OCI-LY1 (cell line): Measurements from ENCODE around the gene SIX2.

Source experiments
- H2AFZ ChIP-seq: fragments of 200-600 bp; sonication (generic), shearing (Covaris generic); 2 replicates; pipeline ENCODE4 v1.6.0; 2014; ENCODE audit warnings: antibody characterized with exemption, mild to moderate bottlenecking, low read length
- H3F3A ChIP-seq: fragments of 200-600 bp; sonication (generic), shearing (Covaris generic); 2 replicates; pipeline ENCODE4 v1.6.0; 2014; ENCODE audit warnings: mild to moderate bottlenecking, antibody characterized with exemption, low read length, moderate library complexity; ENCODE audit not compliant: insufficient read depth
- H3K27ac ChIP-seq: fragments of 200-600 bp; sonication (generic); 2 replicates; pipeline ENCODE4 v1.5.1; 2014; ENCODE audit warnings: low read length, mixed run types, mild to moderate bottlenecking, low read depth; ENCODE audit not compliant: poor library complexity, severe bottlenecking
- H3K27me3 ChIP-seq: fragments of 200-600 bp; sonication (generic); 2 replicates; pipeline ENCODE4 v1.6.0; 2014; ENCODE audit warnings: antibody characterized with exemption, mild to moderate bottlenecking, low read length, moderate library complexity; ENCODE audit not compliant: insufficient read depth
- H3K36me3 ChIP-seq: fragments of 200-600 bp; sonication (generic); 2 replicates; pipeline ENCODE4 v1.6.1; 2014; ENCODE audit warnings: mild to moderate bottlenecking, antibody characterized with exemption, low read length, moderate library complexity, mixed read lengths; ENCODE audit not compliant: insufficient read depth
- H3K4me1 ChIP-seq: fragments of 200-600 bp; sonication (generic); 2 replicates; pipeline ENCODE4 v1.5.1; 2014; ENCODE audit warnings: mild to moderate bottlenecking, low read length, moderate library complexity; ENCODE audit not compliant: insufficient read depth, severe bottlenecking
- H3K4me2 ChIP-seq: fragments of 200-600 bp; sonication (generic), shearing (Covaris generic); 2 replicates; pipeline ENCODE4 v1.6.1; 2014; ENCODE audit warnings: low read length
- H3K4me3 ChIP-seq: fragments of 200-600 bp; sonication (generic); 2 replicates; pipeline ENCODE4 v1.5.1; 2014; ENCODE audit warnings: low read length, low read depth, mild to moderate bottlenecking, mixed read lengths; ENCODE audit not compliant: poor library complexity, severe bottlenecking
- H3K79me2 ChIP-seq: fragments of 200-600 bp; shearing (Covaris generic); 2 replicates; pipeline ENCODE4 v1.6.1; 2016; ENCODE audit warnings: mixed run types, low read length, mixed read lengths; ENCODE audit not compliant: insufficient read depth
- H3K9ac ChIP-seq: fragments of 200-600 bp; sonication (generic), shearing (Covaris generic); 2 replicates; pipeline ENCODE4 v1.6.1; 2014; ENCODE audit warnings: mild to moderate bottlenecking, low read length, mixed read lengths
- H3K9me2 ChIP-seq: fragments of 200-600 bp; sonication (generic), shearing (Covaris generic); 2 replicates; pipeline ENCODE4 v1.6.1; 2014; ENCODE audit warnings: low read depth, mild to moderate bottlenecking, low read length, mixed read lengths
- H3K9me3 ChIP-seq: fragments of 200-600 bp; shearing (Covaris generic); 2 replicates; pipeline ENCODE4 v1.6.1; 2014; ENCODE audit warnings: low read length, mixed read lengths
- H4K20me1 ChIP-seq: fragments of 200-600 bp; sonication (generic), shearing (Covaris generic); 2 replicates; pipeline ENCODE4 v1.6.0; 2016; ENCODE audit warnings: mild to moderate bottlenecking, low read length; ENCODE audit not compliant: insufficient read depth
- CTCF ChIP-seq: fragments of 200-600 bp; sonication (generic), shearing (Covaris generic); IDR thresholded peaks from 2 replicates; pipeline ENCODE4 v1.5.1; 2017; ENCODE audit warnings: mild to moderate bottlenecking, antibody characterized with exemption, low read length, moderate library complexity, mixed read lengths
- EZH2 ChIP-seq: fragments of 200-600 bp; sonication (generic), shearing (Covaris generic); IDR thresholded peaks from 2 replicates; pipeline ENCODE4 v1.8.0; 2017; ENCODE audit warnings: borderline replicate concordance, mixed run types, mild to moderate bottlenecking, antibody characterized with exemption, low read length, moderate library complexity, mixed read lengths

SIX2 gene

DNA sequence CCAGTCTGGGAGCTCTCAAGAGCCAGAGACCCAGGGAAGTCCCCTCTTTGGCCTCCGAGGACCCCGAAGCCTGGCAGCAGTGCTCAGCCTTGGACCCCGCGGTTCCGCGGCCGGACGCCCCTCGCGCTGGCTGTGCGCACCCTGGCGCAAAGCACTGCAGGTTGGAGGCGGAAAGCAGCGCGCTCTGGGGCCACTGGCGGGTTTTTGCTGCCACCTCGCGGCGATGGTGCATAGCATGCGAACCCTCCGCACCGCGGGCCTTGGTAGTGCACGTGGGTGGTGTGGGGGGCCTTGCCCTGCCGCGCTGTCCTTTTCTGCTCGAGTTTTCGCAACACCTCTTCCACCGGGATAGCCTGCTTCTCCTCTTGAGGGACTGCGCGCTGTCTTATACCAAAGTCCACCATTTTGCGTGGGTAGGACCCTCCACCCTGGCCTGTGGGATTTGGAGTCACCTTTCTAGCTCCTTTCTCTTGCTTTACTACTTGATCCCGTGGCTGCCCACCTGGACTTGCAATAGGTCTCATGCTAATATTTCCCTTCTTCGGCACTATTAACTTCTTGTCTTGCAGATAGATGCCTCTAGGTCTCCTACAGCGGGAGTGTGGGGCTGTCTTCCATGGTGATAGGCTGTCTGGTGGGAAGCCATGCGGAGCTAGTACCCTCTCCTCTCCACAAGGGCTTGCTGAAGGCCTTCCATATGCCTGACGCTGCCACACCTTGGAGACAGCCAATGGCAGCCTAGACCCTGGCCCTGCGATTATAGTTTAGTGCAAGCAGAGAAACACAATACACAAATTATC is 53.5 kb downstream of the SIX2 start:
- TF ChIP-seq CTCF (peak; percentile 87), EZH2 (no peak)
- Histone ChIP-seq H4K20me1 (no peaks in the 10 kb centered on the region), H2AFZ (no peak overlapping the region), H3K9me2 (no peaks in the 10 kb centered on the region), H3F3A (no peaks in the 10 kb centered on the region), H3K36me3 (no peaks in the 10 kb centered on the region), H3K9ac (peak overlapping the region; percentile 23; the same call in 1 of the 2 replicates), H3K79me2 (no peaks in the 10 kb centered on the region), H3K4me3 (no peak overlapping the region), H3K27me3 (no peaks in the 10 kb centered on the region), H3K4me1 (peaks cover 4% of the 10 kb centered on the region), H3K27ac (no peak overlapping the region), H3K9me3 (no peaks in the 10 kb centered on the region), H3K4me2 (peak overlapping the region; percentile 54)
